Fibroblast of skin of left quadriceps (primary cell): Measurements from ENCODE around the gene CGB7.
"Not testable (repeated sequence)": the region's sequence is repeated elsewhere in the genome, so short reads cannot be mapped to it uniquely, and the experiment has no call there.

Experiments used
- DNase-seq, 2 experiments: peaks; one replicate each; pipeline ENCODE4 v3.0.0-alpha.2; 2013; ENCODE audit warnings: low read depth in 2 of 2

Gene CGB7

DNA sequence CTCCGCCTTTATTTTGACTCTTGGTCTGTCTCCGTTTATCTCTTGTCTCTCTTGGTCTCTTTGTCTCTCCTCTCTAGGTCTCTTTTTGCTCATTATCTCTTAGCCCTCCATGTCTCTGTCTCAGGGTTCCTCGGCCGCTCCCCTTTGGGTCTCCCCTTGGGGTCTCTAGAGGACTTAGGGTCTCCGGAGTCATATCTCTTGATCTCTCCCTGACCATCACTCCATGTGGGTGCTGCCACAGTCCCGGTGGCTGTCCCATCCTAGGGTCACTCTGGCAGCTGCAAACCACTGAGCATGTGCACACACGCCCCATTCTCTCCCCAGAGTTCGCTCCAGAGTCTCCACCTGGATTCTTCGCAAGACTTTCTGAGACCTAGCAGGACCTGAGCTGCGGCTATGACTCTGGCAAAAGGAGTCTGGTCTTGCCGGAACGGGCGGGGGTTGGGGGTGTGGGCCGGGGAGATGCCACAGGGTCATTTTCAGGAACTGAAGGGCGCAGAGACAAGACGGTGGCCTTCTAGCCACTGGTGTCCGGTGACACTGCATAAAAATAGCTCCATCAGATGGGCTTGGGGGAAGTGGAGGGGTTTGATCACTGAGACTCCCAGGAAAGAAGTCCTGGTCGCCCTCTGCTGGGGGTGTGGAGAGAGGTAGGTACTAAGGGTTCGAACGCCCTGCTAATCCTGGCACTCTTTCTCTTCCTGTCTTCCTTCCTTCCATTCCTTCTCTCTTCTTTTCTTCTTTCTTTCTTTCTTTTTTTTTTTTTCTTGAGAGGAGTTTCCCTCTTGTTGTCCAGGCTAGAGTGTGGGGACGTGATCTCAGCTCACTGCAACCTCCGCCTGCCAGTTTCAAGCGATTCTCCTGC is 16.2 kb upstream of the CGB7 start:
- no peak for DNase-seq

DNA sequence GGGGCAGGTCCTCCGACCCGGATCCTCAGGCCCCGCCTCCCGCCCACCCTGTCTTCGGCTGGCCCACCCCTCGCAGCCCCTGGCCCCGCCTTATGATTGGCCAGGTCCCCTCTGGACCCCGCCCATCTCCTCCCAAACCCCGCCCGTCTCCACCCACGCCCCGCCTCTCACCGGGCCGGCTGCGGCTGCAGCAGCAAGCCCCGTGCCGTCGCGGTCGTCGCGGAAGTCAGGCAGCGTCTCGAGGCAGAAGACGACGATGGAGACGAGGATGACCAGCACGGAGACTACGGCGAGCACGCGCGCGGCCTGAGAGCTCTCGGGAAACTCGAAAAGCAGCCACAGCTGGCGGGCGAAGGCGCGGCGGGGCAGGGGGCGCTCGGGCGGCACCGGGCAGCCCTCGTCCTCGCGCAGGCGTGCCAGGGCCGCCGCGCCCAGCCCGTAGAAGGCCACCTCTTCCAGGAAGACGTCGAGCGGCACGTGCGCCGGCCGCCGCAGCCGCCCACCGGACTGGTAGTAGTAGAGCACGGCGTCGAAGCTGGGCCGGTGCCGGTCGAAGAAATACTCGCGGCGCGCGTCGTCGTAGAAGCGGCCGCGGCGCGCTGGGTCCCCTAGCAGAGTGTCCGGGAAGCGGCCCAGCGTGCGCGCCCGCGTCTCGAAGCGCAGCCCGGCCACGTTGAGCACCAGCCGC is 14.5 kb upstream of the CGB7 start:
- DNase-seq: no peak

DNA sequence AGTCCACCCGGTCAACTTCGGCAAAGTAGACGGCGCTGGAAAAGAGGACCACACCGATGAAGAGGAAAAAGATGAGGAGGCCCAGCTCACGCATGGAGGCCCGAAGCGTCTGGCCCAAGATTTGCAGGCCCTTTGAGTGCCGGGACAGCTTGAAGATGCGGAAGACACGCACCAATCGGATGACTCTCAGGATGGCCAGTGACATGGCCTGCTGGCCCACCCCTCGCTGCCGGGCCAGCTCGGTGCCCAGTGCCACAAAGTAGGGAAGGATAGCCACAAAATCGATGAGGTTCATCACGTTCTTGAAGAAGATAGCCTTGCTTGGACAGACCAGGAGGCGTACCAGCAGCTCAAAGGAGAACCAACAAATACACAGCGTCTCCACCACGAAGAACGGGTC is 12.9 kb upstream of the CGB7 start:
- no peak for DNase-seq

DNA sequence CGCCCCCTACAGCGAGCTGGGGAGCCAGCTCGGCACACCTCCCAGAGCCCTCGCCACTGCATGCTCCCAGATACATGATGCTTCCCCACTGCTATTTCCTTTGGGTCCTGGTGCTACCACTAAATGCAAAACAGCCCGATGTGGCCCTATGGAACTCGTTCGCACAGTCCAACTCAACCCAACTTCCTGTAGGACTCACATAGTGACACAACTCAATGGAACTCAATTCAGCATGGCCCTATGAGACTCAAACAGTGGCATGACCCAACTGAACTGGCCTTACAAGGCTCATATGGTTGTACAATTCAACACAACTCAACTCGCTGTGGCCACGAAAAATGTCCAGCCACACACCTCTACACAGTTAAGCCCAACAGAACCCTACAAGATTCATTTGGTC is 11.5 kb upstream of the CGB7 start:
- no peak for DNase-seq

DNA sequence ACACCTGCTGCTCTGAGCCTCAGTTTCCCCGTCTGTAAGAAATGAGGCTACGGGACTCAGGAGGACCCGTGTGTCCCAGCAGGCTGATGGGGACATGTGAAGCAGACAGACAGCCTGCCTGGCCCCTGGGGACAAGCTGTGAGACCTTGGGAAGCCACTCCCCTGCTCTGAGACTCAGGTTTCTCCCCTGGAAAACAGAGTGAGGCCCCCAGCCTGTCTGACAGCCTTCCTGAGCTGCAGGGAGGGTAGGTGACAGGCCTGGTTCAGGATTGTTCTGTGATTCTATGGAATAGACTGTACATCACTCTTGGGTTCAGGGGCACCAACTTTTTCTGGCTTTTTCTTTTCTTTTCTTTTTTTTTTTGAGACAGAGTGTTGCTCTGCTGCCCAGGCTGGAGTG is 10.0 kb upstream of the CGB7 start:
- DNase-seq: no peak

GRCh38 chr19:49065905-49066512 is 8.5 kb upstream of the CGB7 start:
- no peak for DNase-seq

- no peak for DNase-seq
These were observed 7.4 kb upstream of the CGB7 start, which contains the start of gene NTF4 for GRCh38 chr19:49064768-49065611. Gene NTF4, minus strand, starts transcription at chr19:49064818. Its CDS starts 2,821 bp downstream, at chr19:49061997.

- DNase-seq: no peak
These were observed 6.6 kb upstream of the CGB7 start for GRCh38 chr19:49064029-49064629.

GRCh38 chr19:49061445-49061844 is 3.9 kb upstream of the CGB7 start:
- no peak for DNase-seq

DNA sequence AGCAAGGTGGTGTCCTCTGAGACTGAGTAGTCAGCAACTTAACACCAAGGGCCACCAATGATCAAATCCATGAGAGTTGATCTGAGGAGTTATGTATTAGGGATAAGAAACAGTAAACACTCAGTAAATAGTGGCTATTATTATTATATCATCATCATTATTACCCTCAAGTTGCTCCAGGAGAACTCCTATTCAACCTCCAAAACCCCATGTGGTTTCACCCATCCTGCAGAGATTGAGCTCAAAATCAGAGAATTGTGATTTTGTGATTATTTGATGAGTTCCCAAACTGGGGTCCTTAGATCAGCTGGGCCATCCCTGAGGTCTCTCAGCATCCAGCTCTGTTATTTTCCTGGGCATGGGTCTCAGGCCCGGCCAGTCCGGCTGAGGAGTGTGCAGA is 3.5 kb upstream of the CGB7 start:
- DNase-seq: no peak

DNA sequence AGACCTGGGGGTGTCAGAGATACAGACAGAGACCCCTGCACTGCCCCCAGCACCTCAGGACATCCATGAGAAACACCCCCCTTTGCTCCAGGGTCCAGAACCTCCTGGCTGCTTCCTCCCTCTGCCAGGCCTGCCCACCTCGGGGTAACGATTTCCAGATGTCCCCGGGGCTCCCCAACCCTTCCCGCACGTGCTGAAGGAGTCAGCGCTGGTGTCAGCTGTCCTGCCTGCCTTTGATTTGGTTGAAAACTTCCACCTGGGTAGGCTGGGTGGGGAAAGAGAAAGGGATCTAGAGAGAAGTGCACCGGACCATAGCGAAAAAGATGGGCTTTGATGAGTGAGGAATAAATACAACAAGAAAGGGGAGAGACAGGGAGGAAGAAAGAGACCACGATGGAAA is 1.5 kb upstream of the CGB7 start:
- DNase-seq: no peak

DNA sequence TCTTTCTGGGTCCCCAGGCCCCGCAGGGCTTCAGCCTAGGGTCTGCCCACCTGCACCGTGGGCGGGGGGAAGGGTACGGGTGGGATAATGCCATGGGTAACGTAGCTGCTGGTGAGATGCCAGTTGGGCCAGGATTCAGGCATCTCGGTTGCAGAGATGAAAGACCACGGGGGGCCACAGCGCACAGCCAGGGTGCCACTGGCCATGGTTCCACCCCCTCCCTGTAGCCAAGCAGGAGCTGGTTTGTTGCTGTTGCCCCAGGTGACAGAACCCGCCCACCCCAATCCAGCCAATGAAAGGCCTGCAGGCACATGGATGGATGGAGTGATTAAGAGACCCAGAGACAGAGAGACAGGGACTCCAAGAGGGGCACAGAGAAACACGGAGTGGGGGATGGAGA is 1.0 kb upstream of the CGB7 start:
- no peak for DNase-seq

DNA sequence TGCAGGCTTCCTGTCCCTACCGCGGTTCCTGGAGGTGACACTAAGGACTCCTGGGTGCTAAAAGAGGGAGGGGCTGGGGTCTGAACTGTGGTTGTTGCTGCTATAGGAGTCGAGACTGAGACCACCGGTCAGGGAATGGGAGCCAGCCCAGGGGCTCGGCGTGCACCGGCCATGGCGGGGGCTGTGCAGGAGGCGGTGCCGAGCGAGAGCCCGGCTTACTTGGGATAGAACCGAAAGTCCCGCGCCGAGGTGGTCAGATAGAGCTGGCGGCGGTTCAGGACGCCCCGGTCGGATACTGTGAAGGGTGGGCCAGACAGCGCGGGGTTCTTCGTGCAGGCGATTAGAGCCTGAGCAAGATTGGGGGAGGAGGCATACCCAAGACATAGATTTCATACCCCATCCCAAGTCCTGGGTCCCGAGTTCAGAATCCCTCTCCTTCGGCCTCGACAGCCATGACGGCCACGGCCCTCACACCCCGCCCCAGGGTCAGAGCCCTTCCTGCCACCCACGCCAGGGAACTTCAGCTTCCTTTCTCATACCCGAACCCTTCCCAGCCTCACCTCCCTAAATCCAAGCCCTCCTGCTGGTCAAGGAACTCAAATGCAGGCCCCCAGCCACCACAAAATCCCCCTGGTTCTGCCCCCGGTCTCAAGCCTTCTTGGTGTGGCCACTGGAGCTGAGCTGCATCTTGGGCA is 500 bp downstream of the CGB7 start:
- DNase-seq: not testable (repeated sequence)

- DNase-seq: no peak
These were observed 1.2 kb downstream of the CGB7 start for GRCh38 chr19:49056101-49056901.

GRCh38 chr19:49050376-49051033 is 7.0 kb downstream of the CGB7 start:
- DNase-seq: not testable (repeated sequence)

DNA sequence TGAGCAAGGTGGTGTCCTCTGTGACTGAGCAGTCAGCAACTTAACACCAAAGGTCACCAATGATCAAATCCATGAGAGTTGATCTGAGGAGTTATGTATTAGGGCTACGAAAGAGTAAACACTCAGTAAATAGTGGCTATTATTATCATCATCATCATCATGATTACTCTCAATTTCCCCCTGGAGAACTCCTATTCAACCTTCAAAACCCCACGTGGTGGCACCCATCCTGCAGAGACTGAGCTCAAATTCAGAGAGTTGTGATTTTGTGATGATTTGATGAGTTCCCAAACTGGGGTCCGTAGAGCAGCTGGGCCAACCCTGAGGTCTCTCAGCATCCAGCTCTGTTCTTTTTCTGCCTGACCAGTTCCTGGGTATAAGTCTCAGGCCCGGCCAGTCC is 7.7 kb downstream of the CGB7 start:
- not testable (repeated sequence) for DNase-seq

DNA sequence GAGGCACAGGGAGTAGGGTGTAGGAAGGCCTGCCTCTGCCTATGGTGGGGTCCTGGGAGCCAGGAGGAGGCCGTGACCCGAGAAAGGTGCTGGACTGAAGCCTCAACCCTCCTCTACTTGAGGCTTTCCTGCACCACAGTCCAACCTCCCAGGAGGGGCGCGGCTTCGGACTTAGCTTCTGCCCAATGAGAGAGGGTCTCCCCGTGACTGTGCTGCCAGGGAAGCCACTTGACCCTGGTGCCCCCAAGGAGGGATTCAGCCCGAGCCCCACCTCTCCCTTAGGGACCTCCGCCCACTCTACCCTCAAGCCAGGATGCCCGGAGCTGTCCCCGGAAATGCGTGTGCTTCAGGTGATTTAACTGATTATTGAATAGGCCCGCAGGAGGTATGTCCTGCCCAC is 8.5 kb downstream of the CGB7 start, which contains the start of gene CGB8:
TSS of gene CGB8 (minus strand) at position 101 of the 400 bp plus-strand sequence. CDS start 372 bp downstream, outside the sequence.
- not testable (repeated sequence) for DNase-seq

- DNase-seq: not testable (repeated sequence)
These were observed 14.0 kb downstream of the CGB7 start, which contains the start of gene CGB5 for GRCh38 chr19:49043548-49043947. Gene CGB5, plus strand, starts transcription at chr19:49043848. Its CDS starts 362 bp downstream, at chr19:49044210.

- DNase-seq: not testable (repeated sequence)
These were observed 14.9 kb downstream of the CGB7 start for GRCh38 chr19:49042666-49043065.
